Measurements from ENCODE around the gene BTBD10.

DNA sequence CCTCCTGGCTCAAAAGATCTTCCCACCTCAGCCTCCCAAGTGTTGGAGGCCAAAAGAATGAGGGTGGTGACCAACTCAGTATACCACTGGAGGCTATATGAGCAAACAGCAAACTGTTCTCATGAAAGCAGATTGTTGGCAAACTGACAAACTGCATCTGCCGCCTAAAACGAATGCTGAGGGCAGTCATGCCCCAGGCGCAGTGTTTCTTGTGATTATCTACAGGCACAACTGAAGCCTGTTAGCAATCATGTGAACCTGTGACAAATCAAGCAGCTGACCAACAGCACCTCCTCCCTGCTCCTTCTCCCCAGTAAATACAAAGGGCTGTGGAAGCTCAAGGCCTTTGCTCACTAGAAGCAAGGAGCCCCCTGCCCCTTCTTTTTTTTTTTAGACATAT, 47.8 kb downstream of the BTBD10 start:
- TF ChIP-seq, protein P1, sequence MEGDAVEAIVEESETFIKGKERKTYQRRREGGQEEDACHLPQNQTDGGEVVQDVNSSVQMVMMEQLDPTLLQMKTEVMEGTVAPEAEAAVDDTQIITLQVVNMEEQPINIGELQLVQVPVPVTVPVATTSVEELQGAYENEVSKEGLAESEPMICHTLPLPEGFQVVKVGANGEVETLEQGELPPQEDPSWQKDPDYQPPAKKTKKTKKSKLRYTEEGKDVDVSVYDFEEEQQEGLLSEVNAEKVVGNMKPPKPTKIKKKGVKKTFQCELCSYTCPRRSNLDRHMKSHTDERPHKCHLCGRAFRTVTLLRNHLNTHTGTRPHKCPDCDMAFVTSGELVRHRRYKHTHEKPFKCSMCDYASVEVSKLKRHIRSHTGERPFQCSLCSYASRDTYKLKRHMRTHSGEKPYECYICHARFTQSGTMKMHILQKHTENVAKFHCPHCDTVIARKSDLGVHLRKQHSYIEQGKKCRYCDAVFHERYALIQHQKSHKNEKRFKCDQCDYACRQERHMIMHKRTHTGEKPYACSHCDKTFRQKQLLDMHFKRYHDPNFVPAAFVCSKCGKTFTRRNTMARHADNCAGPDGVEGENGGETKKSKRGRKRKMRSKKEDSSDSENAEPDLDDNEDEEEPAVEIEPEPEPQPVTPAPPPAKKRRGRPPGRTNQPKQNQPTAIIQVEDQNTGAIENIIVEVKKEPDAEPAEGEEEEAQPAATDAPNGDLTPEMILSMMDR (IDR thresholded peaks at IDR 0.05), result no peak
- no peak for TF ChIP-seq POLR2A (IDR thresholded peaks at IDR 0.05)
